Activated naive CD4-positive, alpha-beta T cell treated with Interleukin-2 at 50 U/mL for 16 hours (primary cell): ENCODE data around the gene PRKCZ.
A peak's percentile ranks its signal among the peaks of the same experiment; 100 is the strongest.

Experiments used
- DNase-seq: peaks from one replicate; pipeline ENCODE4 v3.0.0-alpha.2; 2020

Gene PRKCZ

GRCh38 chr1:2198571-2198970 lies 148.4 kb downstream of the PRKCZ start:
- DNase-seq: no peak

GRCh38 chr1:2199042-2199810 lies 149.0 kb downstream of the PRKCZ start:
- DNase-seq: peak; percentile 83

- no peak for DNase-seq
Measured at GRCh38 chr1:2200308-2200943, 150.2 kb downstream of the PRKCZ start.

GRCh38 chr1:2201062-2201461 lies 150.9 kb downstream of the PRKCZ start:
- DNase-seq: no peak

GRCh38 chr1:2202008-2202575 lies 151.9 kb downstream of the PRKCZ start:
- no peak for DNase-seq

- no peak for DNase-seq
Measured at GRCh38 chr1:2202843-2203601, 152.8 kb downstream of the PRKCZ start.

- DNase-seq: no peak
Measured at GRCh38 chr1:2203671-2204414, 153.6 kb downstream of the PRKCZ start.

- DNase-seq: peak; percentile 72
Measured at GRCh38 chr1:2204415-2205190, 154.4 kb downstream of the PRKCZ start.

- DNase-seq: peak; percentile 87
Measured at GRCh38 chr1:2205191-2205952, 155.2 kb downstream of the PRKCZ start.

- no peak for DNase-seq
Measured at GRCh38 chr1:2206813-2207487, 156.7 kb downstream of the PRKCZ start.

- no peak for DNase-seq
Measured at GRCh38 chr1:2208309-2209239, 158.4 kb downstream of the PRKCZ start.

GRCh38 chr1:2209400-2210083 lies 159.3 kb downstream of the PRKCZ start:
- DNase-seq: no peak

GRCh38 chr1:2210084-2210653 lies 160.0 kb downstream of the PRKCZ start:
- no peak for DNase-seq

GRCh38 chr1:2210786-2211185 lies 160.6 kb downstream of the PRKCZ start:
- no peak for DNase-seq

- no peak for DNase-seq
Measured at GRCh38 chr1:2212274-2212531, 162.0 kb downstream of the PRKCZ start.

GRCh38 chr1:2212532-2213491 lies 162.6 kb downstream of the PRKCZ start:
- peak; percentile 54 for DNase-seq
